ENCODE measurements around the gene CEP350. TPM values are rescaled to one million over a fixed set of nuclear protein-coding genes. Genes with fewer than 3 reads are reported as not detected.

CEP350 gene
- total RNA-seq, 4 donors from 2014 or later, result 40.0 to 60.3 (median 57.3) TPM

- in situ Hi-C loops (cut with MboI; ENCODE audit: low pct_ligation_motif_present in 1 of 4, low pct_unique_long_range_greater_than_20kb in 1 of 4, low sequenced_read_pairs in 3 of 4) (no loop called here), intact Hi-C loops (cut with DNase I; ENCODE audit: low total_unique reads) (no loop called here)
- Histone ChIP-seq H3K9me3 (no peaks in the 10 kb centered on the region), H3K27me3 (no peaks in the 10 kb centered on the region), H3K4me1 (no peaks in the 10 kb centered on the region), H3K36me3 (peaks cover 0 to 63% (median 23%) of the 10 kb centered on the region in 4 donors), H3K4me3 (no peak overlapping the region), H3K27ac (no peak overlapping the region)
- no peak for DNase-seq
- TF ChIP-seq POLR2A (IDR thresholded peaks at IDR 0.05), result no peak
- TF ChIP-seq POLR2AphosphoS5 (IDR thresholded peaks at IDR 0.05), result no peak
- no peak for TF ChIP-seq CTCF (IDR thresholded peaks at IDR 0.05)
- TF ChIP-seq EP300 (IDR thresholded peaks at IDR 0.05; ENCODE audit: low read depth), result no peak
- WGBS, 2 donors (ENCODE audit: low coverage in 1 of 2), result 92% methylated on average over 5 of the region's 5 CpGs
Observed at GRCh38 chr1:180071759-180072158, 117.1 kb downstream of the CEP350 start.

- in situ Hi-C loops (cut with MboI; ENCODE audit: low pct_ligation_motif_present in 1 of 4, low pct_unique_long_range_greater_than_20kb in 1 of 4, low sequenced_read_pairs in 3 of 4), result no loop called here
- H3K36me3 ChIP-seq, result peaks cover 0 to 66% (median 30%) of the 10 kb centered on the region in 4 donors
Observed at GRCh38 chr1:180080439-180080838, 125.8 kb downstream of the CEP350 start.

GRCh38 chr1:180081474-180081873 is 126.9 kb downstream of the CEP350 start:
- WGBS, 2 donors (ENCODE audit: low coverage in 1 of 2), result 75 to 82% methylated on average over 2 of the region's 2 CpGs
- Histone ChIP-seq H3K4me3 (no peak overlapping the region), H3K27ac (no peak overlapping the region), H3K36me3 (peaks cover 0 to 60% (median 28%) of the 10 kb centered on the region in 4 donors), H3K27me3 (no peaks in the 10 kb centered on the region), H3K4me1 (no peaks in the 10 kb centered on the region), H3K9me3 (no peaks in the 10 kb centered on the region)
- DNase-seq, result no peak
- in situ Hi-C loops (cut with MboI; ENCODE audit: low pct_ligation_motif_present in 1 of 4, low pct_unique_long_range_greater_than_20kb in 1 of 4, low sequenced_read_pairs in 3 of 4) (no loop called here), intact Hi-C loops (cut with DNase I; ENCODE audit: low total_unique reads) (no loop called here)
- TF ChIP-seq POLR2A (IDR thresholded peaks at IDR 0.05), result no peak
- no peak for TF ChIP-seq POLR2AphosphoS5 (IDR thresholded peaks at IDR 0.05)

More at GRCh38 chr1:180080439-180080838, 125.8 kb downstream of the CEP350 start:
- 86 to 100% methylated on average over 1 of the region's 1 CpG for WGBS, 2 donors (ENCODE audit: low coverage in 1 of 2)
- H3K27ac ChIP-seq, result no peak overlapping the region
- no peaks in the 10 kb centered on the region for H3K4me1 ChIP-seq
- H3K4me3 ChIP-seq, result no peak overlapping the region
- no peaks in the 10 kb centered on the region for H3K9me3 ChIP-seq
- intact Hi-C loops (cut with DNase I; ENCODE audit: low total_unique reads), result no loop called here
- no peak for TF ChIP-seq POLR2A (IDR thresholded peaks at IDR 0.05)
- TF ChIP-seq POLR2AphosphoS5 (IDR thresholded peaks at IDR 0.05), result no peak
- TF ChIP-seq CTCF (IDR thresholded peaks at IDR 0.05), result no peak
- no peak for TF ChIP-seq EP300 (IDR thresholded peaks at IDR 0.05; ENCODE audit: low read depth)
- no peaks in the 10 kb centered on the region for H3K27me3 ChIP-seq
- DNase-seq, result no peak

- WGBS, 2 donors (ENCODE audit: low coverage in 1 of 2), result 69 to 73% methylated on average over 1 of the region's 1 CpG
- no peak overlapping the region for H3K27ac ChIP-seq
- in situ Hi-C loops (cut with MboI; ENCODE audit: low pct_ligation_motif_present in 1 of 4, low pct_unique_long_range_greater_than_20kb in 1 of 4, low sequenced_read_pairs in 3 of 4), result no loop called here
- peaks cover 0 to 54% (median 20%) of the 10 kb centered on the region in 4 donors for H3K36me3 ChIP-seq
- TF ChIP-seq EP300 (IDR thresholded peaks at IDR 0.05; ENCODE audit: low read depth), result no peak
- no peak for TF ChIP-seq POLR2AphosphoS5 (IDR thresholded peaks at IDR 0.05)
- no peak for TF ChIP-seq POLR2A (IDR thresholded peaks at IDR 0.05)
- no peak for TF ChIP-seq CTCF (IDR thresholded peaks at IDR 0.05)
- H3K27me3 ChIP-seq, result no peaks in the 10 kb centered on the region
- DNase-seq, result no peak
- no peak overlapping the region for H3K4me3 ChIP-seq
- no peaks in the 10 kb centered on the region for H3K9me3 ChIP-seq
- intact Hi-C loops (cut with DNase I; ENCODE audit: low total_unique reads), result no loop called here
- no peaks in the 10 kb centered on the region for H3K4me1 ChIP-seq
Observed at GRCh38 chr1:180083164-180083563, 128.6 kb downstream of the CEP350 start.

GRCh38 chr1:180084867-180085266 is 130.3 kb downstream of the CEP350 start:
- Histone ChIP-seq H3K4me3 (no peak overlapping the region), H3K36me3 (peaks cover 0 to 46% (median 16%) of the 10 kb centered on the region in 4 donors), H3K9me3 (no peaks in the 10 kb centered on the region), H3K27ac (no peak overlapping the region), H3K4me1 (no peaks in the 10 kb centered on the region), H3K27me3 (no peaks in the 10 kb centered on the region)
- in situ Hi-C loops (cut with MboI; ENCODE audit: low pct_ligation_motif_present in 1 of 4, low pct_unique_long_range_greater_than_20kb in 1 of 4, low sequenced_read_pairs in 3 of 4) (no loop called here), intact Hi-C loops (cut with DNase I; ENCODE audit: low total_unique reads) (no loop called here)
- DNase-seq, result no peak
- WGBS, 2 donors (ENCODE audit: low coverage in 1 of 2), result 96 to 100% methylated on average over 1 of the region's 1 CpG
- no peak for TF ChIP-seq EP300 (IDR thresholded peaks at IDR 0.05; ENCODE audit: low read depth)
- TF ChIP-seq POLR2A (IDR thresholded peaks at IDR 0.05), result no peak
- no peak for TF ChIP-seq POLR2AphosphoS5 (IDR thresholded peaks at IDR 0.05)

All from transverse colon (tissue), 4 donors.